Prostate gland (tissue), 2 donors: ENCODE results near the gene NMNAT1.

Experiments used
- POLR2A ChIP-seq: fragments of 450-650 bp; IDR thresholded peaks from one replicate; pipeline ENCODE4 v1.6.1; 2016; ENCODE audit warnings: antibody characterized with exemption, mild to moderate bottlenecking
- POLR2AphosphoS5 ChIP-seq: sonication (generic); formaldehyde crosslinking; IDR thresholded peaks from one replicate; pipeline ENCODE4 v1.6.1; 2017; ENCODE audit warnings: antibody characterized with exemption
- TF ChIP-seq, protein P1 (sequence below), 4 experiments: fragments of 200-600 bp in 2 of 4; fragments of 450-650 bp in 2 of 4; sonication (generic) in 2 of 4; IDR thresholded peaks; 1 replicate in 3 of 4; 2 replicates in 1 of 4; pipeline ENCODE4 v1.5.1; 2016 to 2019; ENCODE audit warnings: antibody characterized with exemption in 4 of 4, mild to moderate bottlenecking in 2 of 4, moderate library complexity in 2 of 4

- TF ChIP-seq POLR2A (no peak), POLR2AphosphoS5 (no peak)
- TF ChIP-seq, protein P1, sequence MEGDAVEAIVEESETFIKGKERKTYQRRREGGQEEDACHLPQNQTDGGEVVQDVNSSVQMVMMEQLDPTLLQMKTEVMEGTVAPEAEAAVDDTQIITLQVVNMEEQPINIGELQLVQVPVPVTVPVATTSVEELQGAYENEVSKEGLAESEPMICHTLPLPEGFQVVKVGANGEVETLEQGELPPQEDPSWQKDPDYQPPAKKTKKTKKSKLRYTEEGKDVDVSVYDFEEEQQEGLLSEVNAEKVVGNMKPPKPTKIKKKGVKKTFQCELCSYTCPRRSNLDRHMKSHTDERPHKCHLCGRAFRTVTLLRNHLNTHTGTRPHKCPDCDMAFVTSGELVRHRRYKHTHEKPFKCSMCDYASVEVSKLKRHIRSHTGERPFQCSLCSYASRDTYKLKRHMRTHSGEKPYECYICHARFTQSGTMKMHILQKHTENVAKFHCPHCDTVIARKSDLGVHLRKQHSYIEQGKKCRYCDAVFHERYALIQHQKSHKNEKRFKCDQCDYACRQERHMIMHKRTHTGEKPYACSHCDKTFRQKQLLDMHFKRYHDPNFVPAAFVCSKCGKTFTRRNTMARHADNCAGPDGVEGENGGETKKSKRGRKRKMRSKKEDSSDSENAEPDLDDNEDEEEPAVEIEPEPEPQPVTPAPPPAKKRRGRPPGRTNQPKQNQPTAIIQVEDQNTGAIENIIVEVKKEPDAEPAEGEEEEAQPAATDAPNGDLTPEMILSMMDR (IDR thresholded peaks at IDR 0.05): no peak
Observed at GRCh38 chr1:9993561-9994075, 50.3 kb downstream of the NMNAT1 start.
